Heart right ventricle (tissue), 16 donors: ENCODE results near the gene TBCK. TPM values are rescaled to one million over a fixed set of nuclear protein-coding genes. Genes with fewer than 3 reads are reported as not detected.

Experiments
- ATAC-seq, 8 donors: fragments of 200-7000 bp; cut with Tn5 transposase; one replicate each; pipeline ENCODE4 v1.9.1; 2020; ENCODE audit warnings: mild to moderate bottlenecking in 8 of 8, moderate library complexity in 8 of 8, moderate number of reproducible peaks in 1 of 8
- DNase-seq, 2 donors: peaks; one replicate each; pipeline ENCODE4 v3.0.0-alpha.2; 2020
- H3K27ac ChIP-seq, 10 donors: fragments of 200-600 bp; sonication (generic) in 2 of 10; one replicate each; pipeline versions ENCODE4 v1.5.0 to v1.8.0; 2020 to 2022; ENCODE audit warnings: mild to moderate bottlenecking in 3 of 10
- H3K27me3 ChIP-seq, 7 donors: fragments of 200-600 bp; one replicate each; pipeline ENCODE4 v1.8.0; 2021 to 2022; ENCODE audit warnings: mild to moderate bottlenecking in 2 of 7
- H3K36me3 ChIP-seq, 9 donors: fragments of 200-600 bp; sonication (generic) in 1 of 9; one replicate each; pipeline versions ENCODE4 v1.5.0 to v1.8.0; 2020 to 2022; ENCODE audit warnings: mild to moderate bottlenecking in 2 of 9
- H3K4me1 ChIP-seq, 9 donors: fragments of 200-600 bp; sonication (generic) in 1 of 9; one replicate each; pipeline versions ENCODE4 v1.5.0 to v1.8.0; 2020 to 2022; ENCODE audit warnings: mild to moderate bottlenecking in 4 of 9
- H3K4me3 ChIP-seq, 10 donors: fragments of 200-600 bp; sonication (generic) in 2 of 10; one replicate each; pipeline versions ENCODE4 v1.5.0 to v1.8.0; 2020 to 2022; ENCODE audit warnings: mild to moderate bottlenecking in 7 of 10, moderate library complexity in 2 of 10
- H3K9me3 ChIP-seq, 11 donors: fragments of 200-600 bp in 10 of 11; sonication (generic) in 2 of 11; one replicate each; pipeline versions ENCODE4 v1.5.0 to v1.8.0; 2013 to 2022; ENCODE audit warnings: mild to moderate bottlenecking in 2 of 11, control low read depth in 1 of 11, moderate library complexity in 1 of 11
- CTCF ChIP-seq, 9 donors: fragments of 200-600 bp; sonication (generic) in 2 of 9; IDR thresholded peaks; one replicate each; pipeline versions ENCODE4 v1.5.0 to v1.8.0; 2021 to 2022; ENCODE audit warnings: antibody characterized with exemption in 9 of 9, mild to moderate bottlenecking in 5 of 9, moderate library complexity in 1 of 9
- WGBS, 2 donors: extraction: QIAGEN DNeasy Blood & Tissue Kit; methylation state at CpG; one replicate each; pipeline ENCODE4 v1.1.7; 2013; ENCODE audit warnings: inconsistent platforms in 1 of 2; 5-methylcytosine and 5-hydroxymethylcytosine counted together
- intact Hi-C, 10 donors: fragments of 100-400 bp; cut with DNase I; formaldehyde crosslinking; loops; one replicate each; pipeline versions ENCODE4 v1.11.1 to v1.14.2; 2022
- polyA plus RNA-seq, 2 donors: library from polyadenylated mRNA; stranded (reverse); fragments of 200-250 nt; gene quantifications; one replicate each; pipeline ENCODE4 v1.2.3, GENCODE V29; 2013
- total RNA-seq, 10 donors: library from RNA; stranded (reverse); fragmentation: NEBNext Ultra II Directional in 3 of 10; extraction: Animal tissue kit (Norgen Biotek cat#: 25700) in 3 of 10; gene quantifications; one replicate each; pipeline versions ENCODE4 v1.2.1 to v1.2.4, GENCODE V29; 2021 to 2023
- donor health status: Arrhythmogenic right ventricular cardiomyopathy.
- donor health status: ischemic (EF 13 %, LVEDD 7.1; RV severe dilation, severe dysfunction).
- donor health status: healthy with polysubstance abuse.
- donor health status: DM: no; HTN: yes; CAD: no.
- donor health status: DM: no; HTN: no; CAD: no.
- donor health status: ischemic (EF 25% LVEDD 6.9; RV normal size, moderate dysfunction).
- donor health status: ischemic (EF 25% LVEDD 5.7; RV mildly dilated, moderate dysfunction).
- donor health status: healthy.
- donor health status: DM: yes; HTN: yes; CAD: no.
- donor health status: Ischemic cardiomyopathy.
- donor health status: ischemic (EF 35%, LVEDD 5.7; RV mildly dilated, moderate dysfunction).
- donor health status: nonischemic (EF 11% LVEDD 7.7; RV severe dilation, severe dysfunction).
- donor health status: DM: yes; HTN: yes; CAD: no.
- donor health status: PGD.
- donor health status: ischemic (EF 29% LVEDD 5.4; RV normal size, mild dysfunction).
- donor health status: nonischemic (EF 23%, LVEDD 6.1; RV moderate dilation, normal function).

The TBCK gene
- total and polyA plus RNA-seq, 12 donors = 5.0 to 22.8 (median 17.4) TPM

GRCh38 chr4:106046083-106046482 lies 269.9 kb downstream of the TBCK start:
- 96% methylated on average over 3 of the region's 3 CpGs for WGBS, 2 donors
- intact Hi-C loops = no loop called here

GRCh38 chr4:106041294-106042002 lies 274.6 kb downstream of the TBCK start:
- 31 to 46% methylated on average over 2 of the region's 2 CpGs for WGBS, 2 donors
- Histone ChIP-seq H3K27ac (no peak overlapping the region), H3K4me1 (peaks cover 0 to 12% (median 8%) of the 10 kb centered on the region in 9 donors), H3K27me3 (no peaks in the 10 kb centered on the region), H3K9me3 (no peaks in the 10 kb centered on the region), H3K36me3 (peaks cover 0 to 15% (median 4%) of the 10 kb centered on the region in 9 donors), H3K4me3 (no peak overlapping the region)
- DNase-seq = no peak
- ATAC-seq = no peak
- TF ChIP-seq CTCF (IDR thresholded peaks at IDR 0.05) = no peak
- intact Hi-C loops = no loop called here

More at GRCh38 chr4:106046083-106046482, 269.9 kb downstream of the TBCK start:
- H3K4me1 ChIP-seq = peaks cover 0 to 11% (median 5%) of the 10 kb centered on the region in 9 donors
- H3K4me3 ChIP-seq = no peak overlapping the region
- DNase-seq = no peak
- H3K9me3 ChIP-seq = no peaks in the 10 kb centered on the region
- no peak overlapping the region for H3K27ac ChIP-seq
- no peak for ATAC-seq
- peaks cover 0 to 19% (median 5%) of the 10 kb centered on the region in 9 donors for H3K36me3 ChIP-seq
- no peak for TF ChIP-seq CTCF (IDR thresholded peaks at IDR 0.05)
- no peaks in the 10 kb centered on the region for H3K27me3 ChIP-seq

- ATAC-seq = no peak
- DNase-seq = no peak
- Histone ChIP-seq H3K36me3 (peaks cover 0 to under 1% (median 0%) of the 10 kb centered on the region in 9 donors), H3K4me1 (peaks cover 0 to 13% (median 8%) of the 10 kb centered on the region in 9 donors), H3K27me3 (no peaks in the 10 kb centered on the region), H3K27ac (no peak overlapping the region), H3K4me3 (no peak overlapping the region), H3K9me3 (no peaks in the 10 kb centered on the region)
- no peak for TF ChIP-seq CTCF (IDR thresholded peaks at IDR 0.05)
- WGBS, 2 donors = 55 to 65% methylated on average over 3 of the region's 3 CpGs
- intact Hi-C loops = no loop called here
Observed at GRCh38 chr4:106039796-106040195, 276.2 kb downstream of the TBCK start.

- 90 to 91% methylated on average over 2 of the region's 2 CpGs for WGBS, 2 donors
- Histone ChIP-seq H3K4me1 (peaks cover 0 to 18% (median 14%) of the 10 kb centered on the region in 9 donors), H3K36me3 (no peaks in the 10 kb centered on the region), H3K4me3 (no peak overlapping the region), H3K27me3 (no peaks in the 10 kb centered on the region), H3K27ac (no peak overlapping the region), H3K9me3 (no peaks in the 10 kb centered on the region)
- TF ChIP-seq CTCF (IDR thresholded peaks at IDR 0.05) = no peak
- DNase-seq (no peak), ATAC-seq (no peak)
- intact Hi-C loops = no loop called here
Observed at GRCh38 chr4:106038908-106039307, 277.1 kb downstream of the TBCK start.
